AG09309 (cell line): Measurements from ENCODE around the gene STOML2.

Source experiments
- DNase-seq: peaks from one replicate; pipeline ENCODE4 v3.0.0-alpha.2; 2010; ENCODE audit warnings: low read depth
- H3K4me3 ChIP-seq: 2 replicates; pipeline ENCODE4 v1.5.1; 2011; ENCODE audit warnings: mild to moderate bottlenecking, low read depth, low read length, moderate library complexity; ENCODE audit not compliant: control insufficient read depth
- TF ChIP-seq, protein P1 (sequence below): IDR thresholded peaks from 2 replicates; pipeline ENCODE4 v1.5.1; 2011; ENCODE audit warnings: mild to moderate bottlenecking, low read depth, low read length, inconsistent platforms; ENCODE audit not compliant: insufficient read depth, control insufficient read depth; ENCODE audit errors: missing control alignments

Gene STOML2

DNA sequence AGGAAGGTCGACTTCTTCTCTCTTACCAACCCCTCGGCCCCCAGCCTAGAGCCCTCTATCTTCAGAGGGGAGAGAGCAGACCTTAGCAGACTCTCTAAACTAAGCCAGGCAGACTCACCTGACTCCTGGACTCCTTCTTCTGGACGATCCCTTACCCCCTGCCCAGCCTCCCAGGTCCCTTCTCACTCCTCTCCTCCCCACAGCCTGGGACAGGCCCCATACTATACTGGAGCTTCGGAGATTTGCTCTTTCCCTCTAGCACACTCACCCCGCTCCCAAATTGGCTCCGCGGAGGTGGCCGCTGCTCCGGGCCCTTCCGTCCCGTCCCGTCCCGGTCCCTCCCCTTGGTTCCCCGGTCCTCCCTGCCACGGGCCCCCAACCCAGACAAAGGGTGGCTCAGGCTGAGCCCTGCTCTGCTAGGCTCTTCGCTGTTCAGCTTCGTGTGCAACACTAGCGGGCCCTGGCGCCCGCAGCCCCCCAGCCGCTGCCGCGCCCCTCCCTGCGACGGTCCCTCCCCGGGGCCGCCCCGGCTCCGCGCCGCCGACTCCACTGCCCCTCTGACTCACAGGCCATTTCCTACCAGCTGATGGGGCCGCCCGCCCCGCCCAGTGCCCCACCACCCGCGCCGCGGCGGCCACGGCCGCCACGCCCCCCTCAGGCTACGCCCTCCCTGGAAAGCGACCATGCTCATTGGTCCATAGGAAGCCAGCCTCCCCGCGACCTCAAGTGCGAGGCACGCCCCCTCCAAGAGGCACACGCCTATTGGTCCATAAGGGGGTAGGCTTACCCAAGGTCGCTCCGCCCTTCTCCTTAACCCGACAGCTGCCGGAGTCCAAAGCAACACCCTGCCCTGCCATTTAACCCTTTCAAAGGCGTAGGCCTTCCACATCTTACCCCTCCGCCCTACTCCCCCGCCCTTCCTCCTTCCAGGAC is 8.3 kb upstream of the STOML2 start:
- peak; percentile 95 for DNase-seq
- TF ChIP-seq, protein P1, sequence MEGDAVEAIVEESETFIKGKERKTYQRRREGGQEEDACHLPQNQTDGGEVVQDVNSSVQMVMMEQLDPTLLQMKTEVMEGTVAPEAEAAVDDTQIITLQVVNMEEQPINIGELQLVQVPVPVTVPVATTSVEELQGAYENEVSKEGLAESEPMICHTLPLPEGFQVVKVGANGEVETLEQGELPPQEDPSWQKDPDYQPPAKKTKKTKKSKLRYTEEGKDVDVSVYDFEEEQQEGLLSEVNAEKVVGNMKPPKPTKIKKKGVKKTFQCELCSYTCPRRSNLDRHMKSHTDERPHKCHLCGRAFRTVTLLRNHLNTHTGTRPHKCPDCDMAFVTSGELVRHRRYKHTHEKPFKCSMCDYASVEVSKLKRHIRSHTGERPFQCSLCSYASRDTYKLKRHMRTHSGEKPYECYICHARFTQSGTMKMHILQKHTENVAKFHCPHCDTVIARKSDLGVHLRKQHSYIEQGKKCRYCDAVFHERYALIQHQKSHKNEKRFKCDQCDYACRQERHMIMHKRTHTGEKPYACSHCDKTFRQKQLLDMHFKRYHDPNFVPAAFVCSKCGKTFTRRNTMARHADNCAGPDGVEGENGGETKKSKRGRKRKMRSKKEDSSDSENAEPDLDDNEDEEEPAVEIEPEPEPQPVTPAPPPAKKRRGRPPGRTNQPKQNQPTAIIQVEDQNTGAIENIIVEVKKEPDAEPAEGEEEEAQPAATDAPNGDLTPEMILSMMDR = no peak
- peak overlapping the region; percentile 94 for H3K4me3 ChIP-seq

DNA sequence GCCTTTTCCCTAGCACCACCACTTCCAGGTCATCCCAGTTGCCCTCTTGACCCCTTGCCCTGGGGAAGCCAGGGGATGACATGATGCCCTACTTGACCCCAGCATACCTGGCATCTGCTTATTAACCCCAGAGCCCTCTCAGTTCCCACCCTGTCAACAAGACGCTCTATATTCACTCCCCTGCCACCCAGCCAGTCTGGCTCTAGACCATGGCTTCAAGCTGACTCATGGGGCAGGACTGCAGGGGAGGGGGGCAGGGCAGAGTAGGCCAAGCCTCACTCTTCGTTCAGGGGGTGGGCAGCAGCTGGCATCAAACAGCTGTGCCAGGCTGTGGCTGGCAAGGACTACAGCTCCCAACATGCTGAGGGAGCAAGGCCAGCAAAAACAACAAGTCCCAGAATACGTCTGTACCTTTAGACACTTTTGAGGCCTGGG is 7.4 kb upstream of the STOML2 start:
- H3K4me3 ChIP-seq = peak overlapping the region; percentile 94
- no peak for DNase-seq
- TF ChIP-seq, protein P1 = no peak

DNA sequence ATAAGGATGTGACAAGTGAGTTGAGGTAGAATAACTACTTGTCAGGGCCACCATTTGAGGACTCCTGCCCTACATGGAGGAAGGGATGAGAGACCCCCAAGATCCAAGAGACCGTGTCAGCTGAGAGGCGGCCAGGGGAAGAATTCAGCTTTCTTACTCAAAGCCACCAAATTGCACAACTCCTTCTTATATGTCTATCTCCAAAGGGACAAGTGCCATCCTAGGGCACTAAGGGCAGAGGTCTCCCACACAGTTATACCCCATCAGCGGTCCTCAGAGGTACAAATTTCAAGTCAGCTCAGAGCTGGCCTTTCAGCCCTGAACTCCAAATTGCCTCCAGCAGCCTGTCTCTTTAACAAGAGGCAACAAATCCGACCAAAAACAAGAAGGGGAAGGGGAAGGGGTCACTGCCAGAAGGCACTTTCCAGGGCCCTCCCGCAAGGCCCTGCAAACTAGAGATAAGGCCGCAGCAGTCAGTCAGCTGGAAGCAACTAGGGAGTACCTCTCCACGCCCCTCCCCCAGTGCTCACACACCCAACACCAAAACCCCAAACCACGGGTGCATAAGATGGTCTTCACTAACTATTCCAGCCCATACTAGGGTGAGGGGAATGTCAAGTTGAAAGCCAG is 6.1 kb upstream of the STOML2 start:
- TF ChIP-seq, protein P1 = no peak
- H3K4me3 ChIP-seq = no peak overlapping the region
- DNase-seq = no peak

DNA sequence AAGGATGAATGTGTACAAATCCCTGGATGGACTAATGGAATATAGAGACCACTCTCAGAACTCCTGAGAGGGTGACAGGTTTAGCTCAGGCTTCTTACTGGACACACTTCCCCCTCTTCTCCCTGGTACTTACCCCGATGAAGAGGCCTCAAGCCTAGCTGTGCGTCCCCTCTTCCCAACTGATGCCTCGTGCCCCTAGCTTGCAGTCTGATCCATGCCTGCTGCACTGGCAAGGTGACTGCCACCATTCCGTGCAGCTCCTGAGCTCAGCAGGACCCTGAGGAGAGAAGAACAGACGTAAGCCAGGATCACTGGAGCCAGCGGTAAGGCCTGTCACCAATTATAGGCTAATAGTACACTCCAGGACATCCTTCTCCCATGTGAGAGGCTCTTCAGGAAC is 5.5 kb upstream of the STOML2 start:
- TF ChIP-seq, protein P1 = no peak
- no peak overlapping the region for H3K4me3 ChIP-seq
- DNase-seq = no peak

DNA sequence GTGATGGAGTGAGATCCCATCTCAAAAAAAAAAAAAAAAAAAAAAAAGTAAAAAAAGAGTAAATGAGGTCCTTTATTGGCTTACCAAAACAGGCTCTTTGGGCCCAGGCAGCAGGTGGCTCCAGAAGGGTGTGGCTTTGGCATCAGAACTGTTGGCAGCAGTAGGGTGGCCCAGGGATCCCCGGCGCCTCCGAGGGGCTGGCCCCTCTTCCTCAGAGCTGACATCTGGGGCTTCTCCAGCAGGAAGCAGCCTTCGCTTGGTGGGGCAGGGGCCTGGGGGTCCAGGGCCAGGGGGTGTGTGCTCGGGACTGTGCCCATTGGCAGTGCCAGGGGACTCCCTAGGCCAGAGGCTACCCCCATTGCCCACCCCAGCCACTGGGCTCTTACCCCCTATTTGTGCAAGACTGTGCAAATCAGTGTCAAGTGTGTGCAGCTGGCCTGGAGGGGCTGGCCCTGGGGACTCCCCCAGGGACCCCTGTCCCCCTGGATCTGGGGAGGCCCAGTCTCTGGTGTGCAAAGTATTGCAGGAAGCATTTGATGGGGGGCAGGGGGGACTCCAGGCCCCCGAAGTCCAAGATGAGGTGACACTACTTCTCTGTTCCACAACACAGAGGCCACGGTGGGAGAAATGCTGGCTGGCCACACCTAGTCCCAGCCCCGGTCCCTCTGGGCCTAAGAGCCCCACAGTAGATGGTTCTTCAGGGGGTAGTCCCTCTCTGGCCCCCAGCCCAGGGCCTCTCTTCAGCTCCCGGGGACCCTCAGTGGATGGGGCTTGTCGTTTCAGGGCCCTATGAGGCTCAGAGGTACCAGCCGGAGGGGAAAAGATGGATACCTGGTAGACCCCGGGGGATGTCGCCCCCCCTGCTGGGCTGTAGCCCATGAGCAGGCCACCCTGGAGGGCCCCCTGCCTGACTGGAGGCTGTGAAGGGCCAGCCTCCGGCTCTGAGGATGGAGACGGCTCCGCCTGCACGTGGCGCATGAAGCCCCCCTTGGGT is 4.7 kb upstream of the STOML2 start:
- no peak for DNase-seq
- TF ChIP-seq, protein P1 = no peak
- no peak overlapping the region for H3K4me3 ChIP-seq

DNA sequence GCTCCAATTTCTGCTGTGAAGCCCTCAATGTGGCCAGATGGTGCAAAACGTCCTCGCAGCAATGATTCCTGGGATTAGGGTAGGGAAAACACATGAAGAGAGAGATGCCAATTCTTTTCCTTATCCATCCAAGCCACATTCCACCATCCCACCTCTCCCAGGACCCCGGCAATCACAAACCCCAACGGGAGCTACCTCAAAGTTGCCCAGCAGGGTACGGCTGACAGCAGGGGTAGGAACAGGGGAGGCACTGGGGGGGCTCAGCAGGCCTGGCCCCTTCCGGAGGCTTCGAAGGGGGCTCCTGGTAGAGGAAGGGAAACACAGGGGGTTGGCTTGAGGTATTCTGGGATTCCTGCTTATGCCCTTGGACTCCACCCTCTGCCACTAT is 3.4 kb upstream of the STOML2 start:
- DNase-seq = no peak
- TF ChIP-seq, protein P1 = no peak
- H3K4me3 ChIP-seq = no peak overlapping the region
